WTC11 (cell line): Measurements from ENCODE around the gene SOCS1. TPM values are rescaled to one million over a fixed set of nuclear protein-coding genes. Genes with fewer than 3 reads are reported as not detected.

Experiments used
- ATAC-seq: fragments of 200-7000 bp; cut with Tn5 transposase; 2 replicates; pipeline ENCODE4 v1.10.0; 2021; ENCODE audit warnings: mild to moderate bottlenecking, moderate library complexity
- CTCF ChIA-PET: fragments of 300-600 bp; sonication (Branson Sonifier 250); formaldehyde crosslinking; loops from one replicate; lab custom pipeline; 2021; ENCODE audit warnings: antibody characterized with exemption; lab: Charles Lee
- POLR2A ChIA-PET: fragments of 350-600 bp; sonication (Branson Sonifier 250); formaldehyde crosslinking; loops from one replicate; lab custom pipeline; 2021; ENCODE audit warnings: antibody characterized with exemption; lab: Charles Lee
- DNase-seq: peaks from one replicate; pipeline ENCODE4 v3.0.0; 2021; ENCODE audit warnings: low spot score
- H3K27ac Mint-ChIP-seq: 2 replicates; pipeline ENCODE4 v1.8.0; 2021; ENCODE audit warnings: mixed read lengths
- H3K27me3 Mint-ChIP-seq: 2 replicates; pipeline ENCODE4 v1.8.0; 2021; ENCODE audit warnings: low read depth, mild to moderate bottlenecking, moderate library complexity, mixed read lengths
- H3K36me3 Mint-ChIP-seq: 2 replicates; pipeline ENCODE4 v1.8.0; 2021; ENCODE audit warnings: mixed read lengths
- H3K4me1 Mint-ChIP-seq: 2 replicates; pipeline ENCODE4 v1.8.0; 2022; ENCODE audit warnings: mixed read lengths
- H3K4me3 Mint-ChIP-seq: 2 replicates; pipeline ENCODE4 v1.8.0; 2021; ENCODE audit warnings: mild to moderate bottlenecking, moderate library complexity, mixed read lengths
- H3K9me3 Mint-ChIP-seq: 2 replicates; pipeline ENCODE4 v1.8.0; 2021; ENCODE audit warnings: mixed read lengths
- ATF2 ChIP-seq: sonication (generic); formaldehyde crosslinking; IDR thresholded peaks from 2 replicates; pipeline ENCODE4 v1.8.1; 2022; ENCODE audit warnings: low read depth, missing genetic modification reagents, borderline replicate concordance
- CTCF ChIP-seq: fragments of 200-600 bp; IDR thresholded peaks from 2 replicates; pipeline ENCODE4 v1.8.0; 2022; ENCODE audit warnings: antibody characterized with exemption
- E2F5 ChIP-seq: sonication (generic); formaldehyde crosslinking; IDR thresholded peaks from 2 replicates; pipeline ENCODE4 v1.8.1; 2022; ENCODE audit warnings: mild to moderate bottlenecking, moderate library complexity, missing genetic modification reagents
- ELF4 ChIP-seq: sonication (generic); formaldehyde crosslinking; IDR thresholded peaks from 2 replicates; pipeline ENCODE4 v1.8.1; 2022; ENCODE audit warnings: low read depth, mild to moderate bottlenecking, moderate library complexity, missing genetic modification reagents
- ESRRA ChIP-seq: sonication (generic); formaldehyde crosslinking; IDR thresholded peaks from 2 replicates; pipeline ENCODE4 v1.8.1; 2022; ENCODE audit warnings: mild to moderate bottlenecking, missing genetic modification reagents, borderline replicate concordance
- IRF2 ChIP-seq: sonication (generic); formaldehyde crosslinking; IDR thresholded peaks from 2 replicates; pipeline ENCODE4 v1.8.0; 2022; ENCODE audit warnings: low read depth, missing genetic modification reagents, borderline replicate concordance
- MAX ChIP-seq: sonication (generic); formaldehyde crosslinking; IDR thresholded peaks from 2 replicates; pipeline ENCODE4 v1.8.0; 2022; ENCODE audit warnings: mild to moderate bottlenecking, missing genetic modification reagents
- NR3C1 ChIP-seq: sonication (generic); formaldehyde crosslinking; conservative IDR thresholded peaks from 2 replicates; pipeline ENCODE4 v1.8.1; 2023; ENCODE audit warnings: low read depth, mild to moderate bottlenecking, missing genetic modification reagents
- RORB ChIP-seq: fragments of 250-450 bp; sonication (Bioruptor Pico); IDR thresholded peaks from 2 replicates; pipeline ENCODE4 v1.9.0; 2021; ENCODE audit warnings: mild to moderate bottlenecking
- SMAD4 ChIP-seq: sonication (generic); formaldehyde crosslinking; IDR thresholded peaks from 2 replicates; pipeline ENCODE4 v1.8.0; 2022; ENCODE audit warnings: mild to moderate bottlenecking, missing genetic modification reagents
- STAT6 ChIP-seq: sonication (generic); formaldehyde crosslinking; conservative IDR thresholded peaks from 2 replicates; pipeline ENCODE4 v1.8.1; 2023; ENCODE audit warnings: mild to moderate bottlenecking, low read depth, missing genetic modification reagents, moderate library complexity
- TCF7 ChIP-seq: sonication (generic); formaldehyde crosslinking; IDR thresholded peaks from 2 replicates; pipeline ENCODE4 v1.8.0; 2022; ENCODE audit warnings: mild to moderate bottlenecking, low read depth, missing genetic modification reagents, moderate library complexity
- USF1 ChIP-seq: sonication (generic); formaldehyde crosslinking; IDR thresholded peaks from 2 replicates; pipeline ENCODE4 v1.8.0; 2022; ENCODE audit warnings: mild to moderate bottlenecking, missing genetic modification reagents
- USF2 ChIP-seq: sonication (generic); formaldehyde crosslinking; IDR thresholded peaks from 2 replicates; pipeline ENCODE4 v1.8.1; 2023; ENCODE audit warnings: mild to moderate bottlenecking, missing genetic modification reagents, moderate library complexity
- ZBTB43 ChIP-seq: sonication (generic); formaldehyde crosslinking; IDR thresholded peaks from 2 replicates; pipeline ENCODE4 v1.8.1; 2023; ENCODE audit warnings: mild to moderate bottlenecking, missing genetic modification reagents
- ZNF121 ChIP-seq: sonication (generic); formaldehyde crosslinking; IDR thresholded peaks from 2 replicates; pipeline ENCODE4 v1.8.0; 2023; ENCODE audit warnings: missing genetic modification reagents
- ZNF138 ChIP-seq: sonication (generic); formaldehyde crosslinking; conservative IDR thresholded peaks from 2 replicates; pipeline ENCODE4 v1.8.1; 2022; ENCODE audit warnings: mild to moderate bottlenecking, moderate library complexity, missing genetic modification reagents
- ZSCAN18 ChIP-seq: fragments of 250-450 bp; sonication (Bioruptor Pico); IDR thresholded peaks from 2 replicates; pipeline ENCODE4 v2.1.2; 2022; ENCODE audit warnings: mild to moderate bottlenecking, moderate library complexity
- total RNA-seq: library from RNA; stranded (reverse); gene quantifications from 3 replicates; pipeline ENCODE4 v1.2.3, GENCODE V29; 2021

The SOCS1 gene
- total RNA-seq, 1 experiment from 2014 or later = 62.3 TPM

- peaks cover 10% of the 10 kb centered on the region for H3K4me1 Mint-ChIP-seq
- TF ChIP-seq ATF2 (CRISPR knock-in tag) = no peak
- TF ChIP-seq STAT6 = no peak
- TF ChIP-seq ELF4 (CRISPR knock-in tag) = no peak
- no peak for TF ChIP-seq NR3C1 (CRISPR knock-in tag)
- no peak for TF ChIP-seq CTCF
- no peak for TF ChIP-seq TCF7 (CRISPR knock-in tag)
- no peak for TF ChIP-seq RORB
- no peak for TF ChIP-seq E2F5
- TF ChIP-seq SMAD4 (CRISPR knock-in tag) = no peak
- TF ChIP-seq, all 79 proteins: peak for 0
- Mint-ChIP-seq H3K4me3 (no peak overlapping the region), H3K27me3 (no peaks in the 10 kb centered on the region; the same call in 1 of the 2 replicates), H3K36me3 (no peaks in the 10 kb centered on the region), H3K27ac (no peak overlapping the region), H3K9me3 (peaks cover 5% of the 10 kb centered on the region)
- ATAC-seq = no peak
- ChIA-PET POLR2A (no interaction called here), CTCF (interaction anchor here (0.8 kb wide), 1 partner anchor 264 kb away, joined by 3 read pairs; no protein-coding TSS in a partner anchor)
- no peak for DNase-seq
Observed at GRCh38 chr16:11235703-11235991, 20.4 kb downstream of the SOCS1 start.

GRCh38 chr16:11234884-11235702 is 20.9 kb downstream of the SOCS1 start:
- H3K27me3 Mint-ChIP-seq = no peaks in the 10 kb centered on the region; the same call in 1 of the 2 replicates
- CTCF ChIA-PET = no interaction called here
- POLR2A ChIA-PET = no interaction called here
- H3K36me3 Mint-ChIP-seq = no peaks in the 10 kb centered on the region
- H3K4me1 Mint-ChIP-seq = peaks cover 7% of the 10 kb centered on the region; the same call in 1 of the 2 replicates
- no peak overlapping the region for H3K4me3 Mint-ChIP-seq
- no peak overlapping the region for H3K27ac Mint-ChIP-seq
- peaks cover 5% of the 10 kb centered on the region for H3K9me3 Mint-ChIP-seq
- TF ChIP-seq ESRRA (CRISPR knock-in tag) (no peak), ZNF121 (CRISPR knock-in tag) (peak; percentile 10; the same call in 1 of the 2 replicates)
- DNase-seq (no peak), ATAC-seq (no peak)

GRCh38 chr16:11233727-11234376 is 22.2 kb downstream of the SOCS1 start:
- H3K9me3 Mint-ChIP-seq = peaks cover 5% of the 10 kb centered on the region
- ChIA-PET CTCF (interaction anchor here (0.8 to 1.4 kb wide), 4 partner anchors 21 to 263 kb away, joined by 3 to 5 read pairs (median 4); partner anchors contain the start of gene SOCS1), POLR2A (no interaction called here)
- H3K27ac Mint-ChIP-seq = no peak overlapping the region
- ATAC-seq (peak; percentile 62), DNase-seq (peak; percentile 40)
- no peaks in the 10 kb centered on the region for H3K27me3 Mint-ChIP-seq
- no peak overlapping the region for H3K4me3 Mint-ChIP-seq
- peaks cover 7% of the 10 kb centered on the region; the same call in 1 of the 2 replicates for H3K4me1 Mint-ChIP-seq
- no peaks in the 10 kb centered on the region for H3K36me3 Mint-ChIP-seq
- no peak for TF ChIP-seq MAX (CRISPR knock-in tag)
- no peak for TF ChIP-seq ZBTB43 (CRISPR knock-in tag)
- TF ChIP-seq ZSCAN18 (CRISPR knock-in tag) = no peak
- TF ChIP-seq IRF2 = no peak
- no peak for TF ChIP-seq USF2 (CRISPR knock-in tag)
- TF ChIP-seq ZNF138 (CRISPR knock-in tag) = no peak
- TF ChIP-seq USF1 (CRISPR knock-in tag) = no peak
